KMS-11 (cell line): ENCODE results near the gene KCNK1.
A peak's percentile ranks its signal among the peaks of the same experiment; 100 is the strongest.

Experiments used
- H2AFZ ChIP-seq: fragments of 200-600 bp; sonication (generic); 2 replicates; pipeline ENCODE4 v1.6.1; 2016; ENCODE audit warnings: antibody characterized with exemption, mixed run types, low read depth
- H3K27ac ChIP-seq: fragments of 200-600 bp; sonication (generic); 2 replicates; pipeline ENCODE4 v1.6.1; 2016; ENCODE audit warnings: mild to moderate bottlenecking, mixed run types
- H3K27me3 ChIP-seq: fragments of 200-600 bp; sonication (generic); 2 replicates; pipeline ENCODE4 v1.6.1; 2017; ENCODE audit warnings: mild to moderate bottlenecking, low read depth, mixed run types, moderate library complexity; ENCODE audit not compliant: insufficient read depth
- H3K36me3 ChIP-seq: fragments of 200-600 bp; sonication (generic); 2 replicates; pipeline ENCODE4 v1.6.1; 2017; ENCODE audit warnings: mild to moderate bottlenecking, mixed run types; ENCODE audit not compliant: insufficient read depth
- H3K4me1 ChIP-seq: fragments of 200-600 bp; sonication (generic); 2 replicates; pipeline ENCODE4 v1.6.1; 2016; ENCODE audit warnings: mild to moderate bottlenecking, low read depth, mixed run types; ENCODE audit not compliant: poor library complexity, severe bottlenecking
- H3K4me2 ChIP-seq: fragments of 200-600 bp; sonication (generic); 2 replicates; pipeline ENCODE4 v1.7.0; 2016; ENCODE audit warnings: mild to moderate bottlenecking, mixed run types
- H3K4me3 ChIP-seq: fragments of 200-600 bp; sonication (generic); IDR thresholded peaks from 2 replicates; pipeline ENCODE4 v1.6.1; 2017; ENCODE audit warnings: low read depth, low read length, mixed read lengths; ENCODE audit not compliant: insufficient read depth
- H3K79me2 ChIP-seq: fragments of 200-600 bp; sonication (generic); 2 replicates; pipeline ENCODE4 v1.6.1; 2016; ENCODE audit warnings: low read depth, mixed run types; ENCODE audit not compliant: insufficient read depth
- H3K9ac ChIP-seq: fragments of 200-600 bp; sonication (generic); 2 replicates; pipeline ENCODE4 v1.6.1; 2016; ENCODE audit warnings: mild to moderate bottlenecking, mixed run types
- H4K20me1 ChIP-seq: fragments of 200-600 bp; sonication (generic); 2 replicates; pipeline ENCODE4 v1.6.1; 2016; ENCODE audit warnings: mild to moderate bottlenecking, mixed run types; ENCODE audit not compliant: insufficient read depth
- TF ChIP-seq, protein P1 (sequence below): fragments of 200-600 bp; sonication (generic); conservative IDR thresholded peaks from 2 replicates; pipeline ENCODE4 v1.6.1; 2017; ENCODE audit warnings: low read depth, mild to moderate bottlenecking, antibody characterized with exemption, low read length, moderate library complexity, mixed read lengths

Gene KCNK1

DNA sequence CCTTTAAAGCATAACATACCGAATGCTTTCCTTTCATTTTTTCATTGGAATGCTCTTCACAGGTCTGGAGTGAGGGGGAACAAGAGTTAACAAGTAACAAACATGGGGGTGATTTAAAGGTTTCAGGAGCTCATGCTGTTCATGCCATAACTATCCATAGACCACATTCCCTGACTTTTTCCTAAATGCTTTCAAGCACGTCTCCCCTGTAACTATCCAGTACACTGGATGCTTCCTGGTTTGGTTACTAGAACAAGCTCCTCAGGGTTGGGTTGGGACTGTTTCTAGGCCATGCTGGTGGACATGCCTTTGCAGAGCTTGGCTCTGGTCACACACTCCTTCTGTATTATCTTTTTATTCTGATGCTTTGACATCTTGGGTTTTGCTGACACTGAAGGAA is 38.6 kb downstream of the KCNK1 start:
- no peak overlapping the region for H3K4me2 ChIP-seq
- no peaks in the 10 kb centered on the region for H4K20me1 ChIP-seq
- no peaks in the 10 kb centered on the region; the same call in 1 of the 2 replicates for H3K36me3 ChIP-seq
- no peak overlapping the region for H3K27ac ChIP-seq
- peaks cover 68% of the 10 kb centered on the region for H3K4me1 ChIP-seq
- no peak overlapping the region for H3K9ac ChIP-seq
- H3K4me3 ChIP-seq, result no peak overlapping the region
- peaks cover 45% of the 10 kb centered on the region for H3K79me2 ChIP-seq
- TF ChIP-seq, protein P1, sequence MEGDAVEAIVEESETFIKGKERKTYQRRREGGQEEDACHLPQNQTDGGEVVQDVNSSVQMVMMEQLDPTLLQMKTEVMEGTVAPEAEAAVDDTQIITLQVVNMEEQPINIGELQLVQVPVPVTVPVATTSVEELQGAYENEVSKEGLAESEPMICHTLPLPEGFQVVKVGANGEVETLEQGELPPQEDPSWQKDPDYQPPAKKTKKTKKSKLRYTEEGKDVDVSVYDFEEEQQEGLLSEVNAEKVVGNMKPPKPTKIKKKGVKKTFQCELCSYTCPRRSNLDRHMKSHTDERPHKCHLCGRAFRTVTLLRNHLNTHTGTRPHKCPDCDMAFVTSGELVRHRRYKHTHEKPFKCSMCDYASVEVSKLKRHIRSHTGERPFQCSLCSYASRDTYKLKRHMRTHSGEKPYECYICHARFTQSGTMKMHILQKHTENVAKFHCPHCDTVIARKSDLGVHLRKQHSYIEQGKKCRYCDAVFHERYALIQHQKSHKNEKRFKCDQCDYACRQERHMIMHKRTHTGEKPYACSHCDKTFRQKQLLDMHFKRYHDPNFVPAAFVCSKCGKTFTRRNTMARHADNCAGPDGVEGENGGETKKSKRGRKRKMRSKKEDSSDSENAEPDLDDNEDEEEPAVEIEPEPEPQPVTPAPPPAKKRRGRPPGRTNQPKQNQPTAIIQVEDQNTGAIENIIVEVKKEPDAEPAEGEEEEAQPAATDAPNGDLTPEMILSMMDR, result no peak
- no peaks in the 10 kb centered on the region for H3K27me3 ChIP-seq
- no peak overlapping the region for H2AFZ ChIP-seq

- Histone ChIP-seq H3K4me2 (peak overlapping the region; percentile 53), H2AFZ (no peak overlapping the region), H3K36me3 (no peaks in the 10 kb centered on the region), H3K27me3 (no peaks in the 10 kb centered on the region), H3K4me1 (peaks cover 91% of the 10 kb centered on the region), H3K9ac (peak overlapping the region; percentile 22; the same call in 1 of the 2 replicates), H4K20me1 (no peaks in the 10 kb centered on the region), H3K4me3 (peak overlapping the region; percentile 65), H3K79me2 (peaks cover 55% of the 10 kb centered on the region), H3K27ac (peak overlapping the region; percentile 90)
- TF ChIP-seq, protein P1, result no peak
Observed at GRCh38 chr1:233654658-233655280, 40.9 kb downstream of the KCNK1 start.

DNA sequence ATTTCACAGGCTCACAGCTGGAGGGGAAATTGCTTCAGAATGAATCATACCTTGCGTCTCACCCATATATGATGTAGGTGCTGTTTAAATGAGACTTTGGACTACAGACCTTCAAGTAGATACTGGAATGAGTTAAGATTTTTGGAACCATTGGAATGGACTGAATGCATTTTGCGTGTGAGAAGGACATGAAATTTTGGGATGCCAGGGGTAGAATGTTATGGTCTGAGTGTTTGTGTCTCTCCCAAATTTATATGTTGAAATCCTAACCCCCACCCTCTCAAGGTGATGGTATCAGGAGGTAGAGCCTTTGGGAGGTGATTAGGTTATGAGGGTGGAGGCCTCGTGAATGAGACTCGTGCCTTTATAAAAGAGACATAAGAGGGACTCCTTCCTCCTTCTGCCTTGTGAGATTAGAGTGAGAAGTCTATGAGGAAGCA is 41.4 kb downstream of the KCNK1 start:
- peak overlapping the region; percentile 90 for H3K27ac ChIP-seq
- no peaks in the 10 kb centered on the region for H4K20me1 ChIP-seq
- TF ChIP-seq, protein P1, result no peak
- peaks cover 59% of the 10 kb centered on the region for H3K79me2 ChIP-seq
- H2AFZ ChIP-seq, result no peak overlapping the region
- H3K27me3 ChIP-seq, result no peaks in the 10 kb centered on the region
- peak overlapping the region; percentile 22; the same call in 1 of the 2 replicates for H3K9ac ChIP-seq
- 0 out of 2 replicates have a peak, but pooled peaks cover under 1% of the 10 kb centered on the region for H3K36me3 ChIP-seq
- H3K4me2 ChIP-seq, result peak overlapping the region; percentile 53
- H3K4me1 ChIP-seq, result peaks cover 96% of the 10 kb centered on the region
- peak overlapping the region; percentile 65 for H3K4me3 ChIP-seq

GRCh38 chr1:233656032-233656635 is 42.2 kb downstream of the KCNK1 start:
- 0 out of 2 replicates have a peak, but pooled peaks cover 6% of the 10 kb centered on the region for H3K36me3 ChIP-seq
- H3K27ac ChIP-seq, result peak overlapping the region; percentile 90
- H4K20me1 ChIP-seq, result no peaks in the 10 kb centered on the region
- H3K4me3 ChIP-seq, result no peak overlapping the region
- peak overlapping the region; percentile 53 for H3K4me2 ChIP-seq
- no peaks in the 10 kb centered on the region for H3K27me3 ChIP-seq
- peaks cover 100% of the 10 kb centered on the region for H3K4me1 ChIP-seq
- TF ChIP-seq, protein P1, result no peak
- H3K9ac ChIP-seq, result peak overlapping the region; percentile 22; the same call in 1 of the 2 replicates
- peaks cover 63% of the 10 kb centered on the region for H3K79me2 ChIP-seq
- no peak overlapping the region for H2AFZ ChIP-seq
